ENCODE data around the gene PKN2.

The PKN2 gene

DNA sequence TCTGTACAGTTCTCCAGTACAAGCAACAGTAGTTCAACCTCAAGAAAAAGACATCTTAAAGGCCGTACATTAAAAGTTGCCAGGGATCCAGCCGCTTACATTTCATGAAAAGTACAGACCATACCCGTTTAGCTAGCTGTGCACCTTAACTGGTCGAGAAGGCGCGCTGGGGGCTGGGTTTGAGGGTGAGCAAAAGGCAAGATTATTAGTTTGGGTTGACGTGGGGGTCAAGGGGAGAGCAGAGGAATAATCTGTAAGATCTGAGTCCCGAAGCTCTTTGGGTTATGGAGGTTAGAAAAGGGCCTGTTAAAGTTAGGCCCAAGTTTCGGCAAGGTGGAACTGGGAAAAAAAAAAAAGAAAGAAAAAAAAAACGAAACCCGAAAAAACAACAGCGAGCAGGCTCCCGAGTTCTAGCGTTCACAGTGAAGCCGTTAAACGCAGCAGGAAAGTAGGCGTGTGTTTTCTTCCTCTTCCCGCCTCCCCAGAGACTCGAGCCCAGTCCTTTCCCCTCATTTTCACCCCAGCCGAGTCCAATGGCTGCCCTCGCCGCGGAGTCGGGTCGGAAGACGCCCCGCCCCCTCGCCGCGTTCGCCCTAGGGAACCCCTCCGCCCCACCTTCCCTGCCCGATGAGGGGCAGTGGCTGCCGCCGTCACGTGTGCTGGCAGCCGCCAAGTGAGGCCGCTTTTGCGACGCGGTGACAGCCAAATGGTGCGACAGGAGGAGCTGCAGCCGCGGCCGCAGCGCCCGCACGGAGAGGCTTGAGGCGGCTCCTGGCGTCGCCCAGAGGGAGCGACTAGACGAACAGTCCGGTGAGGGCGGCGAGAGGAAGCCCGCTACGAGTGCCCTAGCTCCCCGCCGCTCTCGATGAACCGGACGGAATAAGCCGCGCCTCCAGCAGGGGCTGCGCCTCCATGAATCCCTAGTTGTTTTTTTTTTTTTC, at the start of gene PKN2:
Gene PKN2 (plus strand): TSS at position 733 of the 941 bp plus-strand sequence. CDS start 308 bp downstream, outside the sequence.
- Histone ChIP-seq H3K27ac (ENCODE audit: low read depth, low read length) (peak within 1 kb of the TSS; percentile 97), H3K9ac (ENCODE audit: low read depth, low read length) (peak within 1 kb of the TSS; percentile 87), H3K4me3 (ENCODE audit: low read depth, low read length) (peak within 1 kb of the TSS; percentile 78), H3K36me3 (ENCODE audit: control insufficient read depth, insufficient read depth, low read length) (0 out of 2 replicates have a peak, but pooled peaks cover 5% of the 10 kb centered on the region), H3K4me1 (ENCODE audit: control insufficient read depth, insufficient read depth, low read length) (peaks cover 11% of the 10 kb centered on the region), H3K9me3 (ENCODE audit: control insufficient read depth, insufficient read depth, low read length) (no peaks in the 10 kb centered on the region), H3K27me3 (ENCODE audit: control insufficient read depth, insufficient read depth, low read length) (no peaks in the 10 kb centered on the region)

DNA sequence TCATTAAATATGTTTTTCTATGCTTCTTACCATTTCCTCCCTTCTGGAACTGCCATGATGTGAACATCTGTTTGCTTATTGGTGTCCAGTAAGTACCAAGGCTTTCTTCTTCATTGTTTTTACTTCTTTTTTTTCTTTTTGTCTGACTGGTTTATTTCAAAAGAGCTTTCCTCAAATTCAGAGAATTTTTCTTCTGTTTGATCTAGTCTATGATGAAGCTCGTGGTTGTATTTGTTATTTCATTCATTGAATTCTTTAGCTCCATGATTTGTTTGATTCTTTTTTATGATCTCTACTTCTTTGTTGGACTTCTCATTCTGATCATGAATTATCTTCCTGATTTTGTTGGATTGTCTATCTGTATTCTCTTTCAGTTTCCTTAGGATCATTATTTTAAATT, 49.5 kb upstream of the PKN2 start:
- Histone ChIP-seq H3K36me3 (ENCODE audit: control insufficient read depth, insufficient read depth, low read length) (no peaks in the 10 kb centered on the region), H3K4me1 (ENCODE audit: control insufficient read depth, insufficient read depth, low read length) (no peaks in the 10 kb centered on the region), H3K9me3 (ENCODE audit: control insufficient read depth, insufficient read depth, low read length) (no peaks in the 10 kb centered on the region), H3K9ac (ENCODE audit: low read depth, low read length) (no peak overlapping the region), H3K27me3 (ENCODE audit: control insufficient read depth, insufficient read depth, low read length) (no peaks in the 10 kb centered on the region), H3K4me3 (ENCODE audit: low read depth, low read length) (no peak overlapping the region), H3K27ac (ENCODE audit: low read depth, low read length) (no peak overlapping the region)

DNA sequence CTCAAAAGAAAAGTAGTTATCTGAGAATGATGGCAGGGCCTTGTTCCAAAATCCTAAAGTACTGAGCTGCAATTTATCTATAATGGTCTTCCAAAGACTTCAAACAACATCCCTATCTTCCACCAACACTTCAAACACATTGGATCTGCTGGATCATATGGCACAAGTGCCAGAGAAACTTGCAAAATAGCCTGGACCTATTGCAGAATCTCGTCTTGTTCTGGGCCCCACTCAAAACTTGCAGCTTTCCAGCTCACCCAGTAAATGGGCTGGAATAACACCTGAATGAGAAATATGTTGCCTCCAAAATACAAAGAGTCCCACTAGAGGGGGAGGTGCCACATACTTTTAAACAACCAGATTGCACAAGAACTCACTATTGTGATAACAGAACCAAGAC, 44.0 kb upstream of the PKN2 start:
- Histone ChIP-seq H3K4me1 (ENCODE audit: control insufficient read depth, insufficient read depth, low read length) (no peaks in the 10 kb centered on the region), H3K27ac (ENCODE audit: low read depth, low read length) (no peak overlapping the region)

DNA sequence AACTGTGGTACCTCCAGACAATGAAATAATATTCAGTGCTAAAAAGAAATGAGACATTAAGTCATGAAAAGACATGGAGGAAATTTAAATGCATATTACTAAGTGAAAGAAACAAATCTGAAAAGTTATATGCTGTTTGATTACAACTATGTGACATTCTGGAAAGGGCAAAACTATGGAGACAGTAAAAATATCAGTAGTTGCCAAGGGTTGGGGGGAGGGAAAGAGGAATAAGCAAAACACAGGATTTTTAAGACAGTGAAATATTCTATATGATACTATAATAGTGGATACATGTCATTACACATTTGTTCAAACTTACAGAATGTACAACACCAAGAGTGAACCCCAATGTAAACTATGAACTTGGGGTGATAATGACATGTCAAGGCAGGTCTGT, 38.2 kb upstream of the PKN2 start:
- H3K9ac ChIP-seq (ENCODE audit: low read depth, low read length): no peak overlapping the region
- peaks cover 26% of the 10 kb centered on the region for H3K4me1 ChIP-seq (ENCODE audit: control insufficient read depth, insufficient read depth, low read length)
- no peak overlapping the region for H3K4me3 ChIP-seq (ENCODE audit: low read depth, low read length)
- H3K36me3 ChIP-seq (ENCODE audit: control insufficient read depth, insufficient read depth, low read length): no peaks in the 10 kb centered on the region
- no peaks in the 10 kb centered on the region for H3K27me3 ChIP-seq (ENCODE audit: control insufficient read depth, insufficient read depth, low read length)
- H3K9me3 ChIP-seq (ENCODE audit: control insufficient read depth, insufficient read depth, low read length): no peaks in the 10 kb centered on the region
- H3K27ac ChIP-seq (ENCODE audit: low read depth, low read length): no peak overlapping the region

More for the DNA sequence above, 44.0 kb upstream of the PKN2 start:
- Histone ChIP-seq H3K4me3 (ENCODE audit: low read depth, low read length) (no peak overlapping the region), H3K27me3 (ENCODE audit: control insufficient read depth, insufficient read depth, low read length) (no peaks in the 10 kb centered on the region), H3K9me3 (ENCODE audit: control insufficient read depth, insufficient read depth, low read length) (no peaks in the 10 kb centered on the region), H3K36me3 (ENCODE audit: control insufficient read depth, insufficient read depth, low read length) (no peaks in the 10 kb centered on the region), H3K9ac (ENCODE audit: low read depth, low read length) (no peak overlapping the region)

DNA sequence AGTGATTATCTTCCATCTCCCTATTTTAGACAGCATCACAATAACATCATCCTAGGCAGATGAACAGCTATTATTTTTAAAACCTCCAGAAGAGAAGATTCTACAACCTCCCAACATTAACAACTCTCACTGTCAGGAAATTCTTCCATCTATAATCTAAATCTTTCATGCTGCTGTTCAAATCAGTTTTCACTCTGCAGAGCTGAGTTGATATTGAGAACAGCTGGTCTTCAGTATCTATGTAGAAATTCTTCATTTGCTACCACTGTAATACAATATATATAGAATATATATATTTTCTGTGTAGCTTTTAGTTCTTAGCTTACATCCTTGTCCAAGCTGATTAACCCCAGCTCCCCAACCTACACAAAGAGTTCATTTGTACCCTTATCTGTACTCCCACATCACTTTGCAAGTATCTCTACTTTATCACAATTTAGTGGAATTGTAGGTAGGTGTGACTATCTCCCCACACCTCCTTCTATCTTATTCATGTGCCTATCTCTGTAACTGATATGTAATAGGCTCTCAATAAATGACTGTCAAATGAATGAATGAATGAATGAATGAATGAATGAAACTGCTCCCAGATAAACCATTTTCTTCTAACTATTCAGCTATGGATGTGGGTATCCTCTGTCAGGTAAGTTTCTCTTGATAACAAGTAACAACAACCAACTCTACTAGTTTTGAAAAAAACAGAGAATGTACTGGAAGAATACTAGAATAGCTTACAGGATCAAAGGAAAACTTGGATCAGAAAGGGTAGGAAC, 37.4 kb upstream of the PKN2 start:
- H3K4me3 ChIP-seq (ENCODE audit: low read depth, low read length): no peak overlapping the region
- no peaks in the 10 kb centered on the region for H3K36me3 ChIP-seq (ENCODE audit: control insufficient read depth, insufficient read depth, low read length)
- H3K4me1 ChIP-seq (ENCODE audit: control insufficient read depth, insufficient read depth, low read length): peaks cover 26% of the 10 kb centered on the region
- no peaks in the 10 kb centered on the region for H3K27me3 ChIP-seq (ENCODE audit: control insufficient read depth, insufficient read depth, low read length)
- no peak overlapping the region for H3K9ac ChIP-seq (ENCODE audit: low read depth, low read length)
- no peaks in the 10 kb centered on the region for H3K9me3 ChIP-seq (ENCODE audit: control insufficient read depth, insufficient read depth, low read length)
- no peak overlapping the region for H3K27ac ChIP-seq (ENCODE audit: low read depth, low read length)

DNA sequence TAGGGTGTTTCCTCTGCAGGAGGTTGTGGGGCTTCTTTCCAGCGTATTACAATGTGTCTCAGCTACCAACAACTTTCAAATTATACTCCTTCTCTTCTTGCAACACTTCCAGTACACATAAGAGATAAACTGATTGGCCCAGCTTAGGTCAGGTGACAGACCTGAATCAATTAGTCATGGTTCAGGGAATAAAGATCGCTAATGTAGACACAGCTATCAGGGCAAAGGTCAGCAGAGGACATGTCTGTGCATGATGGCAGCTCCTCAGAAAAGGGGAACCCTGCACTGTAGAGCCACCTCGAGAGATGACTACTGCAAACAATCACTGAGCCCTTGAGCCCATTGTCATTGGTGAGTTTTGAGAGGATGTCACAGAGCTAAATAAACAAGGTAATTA, 36.8 kb upstream of the PKN2 start:
- Histone ChIP-seq H3K27ac (ENCODE audit: low read depth, low read length) (no peak overlapping the region), H3K9me3 (ENCODE audit: control insufficient read depth, insufficient read depth, low read length) (no peaks in the 10 kb centered on the region), H3K4me3 (ENCODE audit: low read depth, low read length) (no peak overlapping the region), H3K9ac (ENCODE audit: low read depth, low read length) (no peak overlapping the region), H3K4me1 (ENCODE audit: control insufficient read depth, insufficient read depth, low read length) (peaks cover 26% of the 10 kb centered on the region), H3K27me3 (ENCODE audit: control insufficient read depth, insufficient read depth, low read length) (no peaks in the 10 kb centered on the region), H3K36me3 (ENCODE audit: control insufficient read depth, insufficient read depth, low read length) (no peaks in the 10 kb centered on the region)

DNA sequence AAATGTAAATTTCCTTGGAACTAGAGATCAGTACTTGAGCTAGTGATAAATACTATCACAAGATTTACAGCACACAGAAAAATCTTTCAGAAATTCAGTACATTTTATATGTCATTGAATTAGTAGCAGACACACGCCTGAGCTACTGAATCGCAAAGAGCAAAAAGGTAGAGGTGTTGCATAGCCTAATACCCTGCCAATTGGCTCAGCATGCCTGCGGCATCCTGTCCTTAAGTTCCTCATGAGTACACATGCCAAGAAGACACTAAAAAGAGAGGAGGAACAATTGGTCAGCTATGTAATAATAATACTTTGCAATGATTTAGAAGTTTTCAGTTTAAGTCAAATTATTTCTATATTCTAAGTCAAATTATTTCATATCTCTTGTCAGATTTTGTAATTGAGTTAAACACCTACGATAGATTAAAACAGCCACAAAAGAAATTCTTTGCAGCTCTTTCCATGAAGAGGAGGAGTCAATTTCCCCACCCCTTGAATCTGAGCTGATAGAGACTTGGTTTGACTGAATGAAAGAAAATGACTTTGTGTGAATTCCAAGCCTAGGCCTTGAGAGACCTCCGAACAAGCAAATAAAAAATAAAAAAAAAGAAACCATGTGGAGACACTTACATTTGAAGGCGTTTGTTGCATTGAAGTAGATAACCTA, 36.2 kb upstream of the PKN2 start:
- H3K9ac ChIP-seq (ENCODE audit: low read depth, low read length): no peak overlapping the region

DNA sequence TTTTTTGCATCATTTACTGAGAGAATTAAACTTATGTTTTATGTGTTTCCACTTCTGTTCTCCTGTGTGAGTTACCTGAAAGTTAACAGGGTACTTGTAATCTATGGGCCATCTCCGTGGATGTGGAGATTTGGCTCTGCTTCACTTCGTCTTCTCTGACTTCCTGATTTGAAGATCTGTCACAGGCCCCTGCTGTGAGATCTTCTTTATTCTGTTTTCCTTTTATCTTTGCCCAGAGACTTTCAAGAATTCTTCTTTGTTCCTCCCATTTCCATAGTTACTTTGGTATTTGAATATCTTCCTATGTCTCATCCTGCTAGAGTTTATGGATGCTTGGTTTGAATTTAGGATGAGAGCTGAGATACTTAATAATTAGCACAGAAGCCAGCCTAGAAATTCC, 35.4 kb upstream of the PKN2 start:
- no peak overlapping the region for H3K9ac ChIP-seq (ENCODE audit: low read depth, low read length)
- no peaks in the 10 kb centered on the region for H3K36me3 ChIP-seq (ENCODE audit: control insufficient read depth, insufficient read depth, low read length)
- H3K27ac ChIP-seq (ENCODE audit: low read depth, low read length): no peak overlapping the region
- peaks cover 26% of the 10 kb centered on the region for H3K4me1 ChIP-seq (ENCODE audit: control insufficient read depth, insufficient read depth, low read length)
- no peaks in the 10 kb centered on the region for H3K9me3 ChIP-seq (ENCODE audit: control insufficient read depth, insufficient read depth, low read length)
- no peaks in the 10 kb centered on the region for H3K27me3 ChIP-seq (ENCODE audit: control insufficient read depth, insufficient read depth, low read length)
- H3K4me3 ChIP-seq (ENCODE audit: low read depth, low read length): no peak overlapping the region

More for the DNA sequence above, 36.2 kb upstream of the PKN2 start:
- no peaks in the 10 kb centered on the region for H3K9me3 ChIP-seq (ENCODE audit: control insufficient read depth, insufficient read depth, low read length)
- H3K36me3 ChIP-seq (ENCODE audit: control insufficient read depth, insufficient read depth, low read length): no peaks in the 10 kb centered on the region
- H3K27ac ChIP-seq (ENCODE audit: low read depth, low read length): peak overlapping the region; percentile 52
- H3K4me1 ChIP-seq (ENCODE audit: control insufficient read depth, insufficient read depth, low read length): peaks cover 26% of the 10 kb centered on the region
- no peaks in the 10 kb centered on the region for H3K27me3 ChIP-seq (ENCODE audit: control insufficient read depth, insufficient read depth, low read length)
- H3K4me3 ChIP-seq (ENCODE audit: low read depth, low read length): no peak overlapping the region

DNA sequence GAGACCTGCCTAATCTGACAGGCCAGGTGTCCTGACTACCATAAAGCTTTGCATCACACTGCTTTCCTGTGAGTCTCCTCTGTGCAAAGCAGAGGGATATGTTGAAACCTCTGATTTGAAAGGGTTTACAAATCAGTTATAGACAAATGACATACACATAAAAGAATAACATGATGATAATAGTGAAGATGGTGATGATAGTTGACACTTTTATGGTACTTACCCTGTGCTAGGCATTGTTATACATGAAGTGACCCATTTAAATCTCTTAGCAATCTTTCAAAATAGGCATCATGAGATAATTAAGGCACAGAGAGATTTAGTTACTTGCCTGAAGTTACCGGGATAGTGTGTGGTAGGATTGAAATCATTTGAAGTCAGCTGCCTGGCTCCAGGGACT, 34.1 kb upstream of the PKN2 start:
- peaks cover 26% of the 10 kb centered on the region for H3K4me1 ChIP-seq (ENCODE audit: control insufficient read depth, insufficient read depth, low read length)
- H3K9ac ChIP-seq (ENCODE audit: low read depth, low read length): no peak overlapping the region
- no peak overlapping the region for H3K27ac ChIP-seq (ENCODE audit: low read depth, low read length)
- no peaks in the 10 kb centered on the region for H3K36me3 ChIP-seq (ENCODE audit: control insufficient read depth, insufficient read depth, low read length)
- H3K9me3 ChIP-seq (ENCODE audit: control insufficient read depth, insufficient read depth, low read length): no peaks in the 10 kb centered on the region
- H3K27me3 ChIP-seq (ENCODE audit: control insufficient read depth, insufficient read depth, low read length): no peaks in the 10 kb centered on the region
- no peak overlapping the region for H3K4me3 ChIP-seq (ENCODE audit: low read depth, low read length)

DNA sequence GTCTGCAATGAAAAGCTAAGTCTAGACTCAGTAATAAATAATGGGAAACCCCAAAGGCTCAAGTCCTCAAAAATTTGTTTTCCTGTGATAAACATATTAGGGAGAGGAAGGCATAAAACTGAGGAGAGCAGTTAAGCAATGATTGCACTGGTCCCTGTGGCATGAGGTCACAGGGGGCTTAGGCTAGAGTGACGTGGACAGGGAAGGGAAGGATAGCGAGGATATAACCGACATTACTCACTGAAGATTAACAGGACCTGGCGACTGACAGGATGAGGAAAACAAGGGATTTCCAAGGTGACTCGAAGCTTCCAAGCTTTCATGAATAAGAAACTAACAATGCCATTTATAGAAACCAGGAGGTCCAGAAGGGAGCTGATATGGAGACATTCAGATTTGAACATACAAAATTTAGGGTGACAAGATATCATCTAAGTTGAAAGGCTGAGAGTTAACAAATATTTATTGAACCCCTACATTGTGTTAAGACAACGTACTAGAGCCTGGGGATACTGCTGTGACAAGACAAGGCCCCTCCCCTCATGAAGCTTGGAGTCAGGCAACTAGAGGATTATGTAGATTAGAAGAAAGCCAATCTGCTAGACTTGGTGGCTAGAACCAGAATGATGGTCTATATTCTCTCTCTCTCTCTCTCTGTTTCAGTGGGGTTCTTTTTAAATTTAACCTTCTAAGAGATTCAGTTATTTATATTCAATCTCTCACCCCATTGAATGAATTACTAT, 33.2 kb upstream of the PKN2 start:
- no peaks in the 10 kb centered on the region for H3K27me3 ChIP-seq (ENCODE audit: control insufficient read depth, insufficient read depth, low read length)
- no peak overlapping the region for H3K27ac ChIP-seq (ENCODE audit: low read depth, low read length)
- H3K4me1 ChIP-seq (ENCODE audit: control insufficient read depth, insufficient read depth, low read length): peaks cover 26% of the 10 kb centered on the region
- H3K9me3 ChIP-seq (ENCODE audit: control insufficient read depth, insufficient read depth, low read length): no peaks in the 10 kb centered on the region
- H3K9ac ChIP-seq (ENCODE audit: low read depth, low read length): no peak overlapping the region
- no peak overlapping the region for H3K4me3 ChIP-seq (ENCODE audit: low read depth, low read length)
- H3K36me3 ChIP-seq (ENCODE audit: control insufficient read depth, insufficient read depth, low read length): no peaks in the 10 kb centered on the region

Measured in HUES48 (cell line).